ENCODE data around the gene PCNX3. TPM values are rescaled to one million over a fixed set of nuclear protein-coding genes. Genes with fewer than 3 reads are reported as not detected.
A peak's percentile ranks its signal among the peaks of the same experiment; 100 is the strongest.

Gene PCNX3
- total and polyA plus RNA-seq, 5 donors from 2014 or later, result 1.9 to 61.3 (median 2.5) TPM

GRCh38 chr11:65621460-65621859 is 5.9 kb downstream of the PCNX3 start:
- peaks cover 16% of the 10 kb centered on the region for H3K4me1 ChIP-seq (ENCODE audit: control insufficient read depth, insufficient read depth, low read length, poor library complexity, severe bottlenecking)
- H3K27me3 ChIP-seq (ENCODE audit: control insufficient read depth, insufficient read depth, low read length), result no peaks in the 10 kb centered on the region
- peaks cover 69% of the 10 kb centered on the region for H3K36me3 ChIP-seq (ENCODE audit: control insufficient read depth, insufficient read depth, low read length)
- peaks cover 1% of the 10 kb centered on the region for H3K27me3 Mint-ChIP-seq
- no peak overlapping the region for H3K27ac Mint-ChIP-seq
- no peaks in the 10 kb centered on the region for H3K9me3 ChIP-seq (ENCODE audit: control insufficient read depth in 2 of 2, low read length in 2 of 2)
- H3K4me1 Mint-ChIP-seq, result peaks cover 0 to 35% (median 17%) of the 10 kb centered on the region in 4 donors
- DNase-seq (no peak), ATAC-seq (ENCODE audit: low read depth in 2 of 2) (no peak)
- no peak overlapping the region for H3K4me3 ChIP-seq (ENCODE audit: low read depth, low read length)
- H3K9me3 Mint-ChIP-seq, result peaks cover 0 to 2% (median 0%) of the 10 kb centered on the region in 7 donors
- no peak overlapping the region for H3K27ac ChIP-seq (ENCODE audit: insufficient read depth, low read length, poor library complexity, severe bottlenecking)
- H3K36me3 Mint-ChIP-seq, result peaks cover 13% of the 10 kb centered on the region
- peak overlapping the region in 2 of 4 donors; percentile 27 to 75 for H3K4me3 Mint-ChIP-seq

- Histone ChIP-seq H3K9me3 (ENCODE audit: control insufficient read depth in 2 of 2, low read length in 2 of 2) (no peaks in the 10 kb centered on the region), H3K4me1 (ENCODE audit: control insufficient read depth, insufficient read depth, low read length, poor library complexity, severe bottlenecking) (peaks cover 10% of the 10 kb centered on the region), H3K27ac (ENCODE audit: insufficient read depth, low read length, poor library complexity, severe bottlenecking) (no peak overlapping the region), H3K4me3 (ENCODE audit: low read depth, low read length) (no peak overlapping the region), H3K36me3 (ENCODE audit: control insufficient read depth, insufficient read depth, low read length) (peaks cover 74% of the 10 kb centered on the region), H3K27me3 (ENCODE audit: control insufficient read depth, insufficient read depth, low read length) (no peaks in the 10 kb centered on the region)
- Mint-ChIP-seq H3K4me1 (peaks cover 0 to 29% (median 11%) of the 10 kb centered on the region in 4 donors), H3K27ac (peak overlapping the region in 1 of 3 donors; percentile 6), H3K27me3 (no peaks in the 10 kb centered on the region), H3K4me3 (peak overlapping the region in 1 of 4 donors; percentile 75), H3K9me3 (peaks cover 0 to 2% (median 0%) of the 10 kb centered on the region in 7 donors), H3K36me3 (peaks cover 11% of the 10 kb centered on the region)
- DNase-seq, result no peak
- no peak for ATAC-seq (ENCODE audit: low read depth in 2 of 2)
Measured at GRCh38 chr11:65622011-65622410, 6.4 kb downstream of the PCNX3 start.

- Mint-ChIP-seq H3K4me3 (peak overlapping the region in 1 of 4 donors; percentile 44), H3K4me1 (peaks cover 0 to 23% (median 9%) of the 10 kb centered on the region in 4 donors), H3K36me3 (peaks cover 11% of the 10 kb centered on the region), H3K9me3 (peaks cover 0 to 2% (median 0%) of the 10 kb centered on the region in 7 donors), H3K27me3 (no peaks in the 10 kb centered on the region), H3K27ac (peak overlapping the region in 1 of 3 donors; percentile 48)
- no peak overlapping the region for H3K27ac ChIP-seq (ENCODE audit: insufficient read depth, low read length, poor library complexity, severe bottlenecking)
- no peaks in the 10 kb centered on the region for H3K4me1 ChIP-seq (ENCODE audit: control insufficient read depth, insufficient read depth, low read length, poor library complexity, severe bottlenecking)
- peaks cover 78% of the 10 kb centered on the region for H3K36me3 ChIP-seq (ENCODE audit: control insufficient read depth, insufficient read depth, low read length)
- no peak overlapping the region for H3K4me3 ChIP-seq (ENCODE audit: low read depth, low read length)
- H3K27me3 ChIP-seq (ENCODE audit: control insufficient read depth, insufficient read depth, low read length), result no peaks in the 10 kb centered on the region
- DNase-seq (no peak), ATAC-seq (ENCODE audit: low read depth in 2 of 2) (no peak)
- no peaks in the 10 kb centered on the region for H3K9me3 ChIP-seq (ENCODE audit: control insufficient read depth in 2 of 2, low read length in 2 of 2)
Measured at GRCh38 chr11:65623177-65623576, 7.6 kb downstream of the PCNX3 start.

- H3K27ac ChIP-seq (ENCODE audit: insufficient read depth, low read length, poor library complexity, severe bottlenecking), result no peak overlapping the region
- peak overlapping the region in 1 of 3 donors; percentile 79 for H3K27ac Mint-ChIP-seq
- H3K36me3 Mint-ChIP-seq, result peaks cover 11% of the 10 kb centered on the region
- H3K4me3 Mint-ChIP-seq, result no peak overlapping the region
- DNase-seq (no peak), ATAC-seq (ENCODE audit: low read depth in 2 of 2) (no peak)
- H3K4me1 Mint-ChIP-seq, result peaks cover 0 to 19% (median 9%) of the 10 kb centered on the region in 4 donors
- peaks cover 77% of the 10 kb centered on the region for H3K36me3 ChIP-seq (ENCODE audit: control insufficient read depth, insufficient read depth, low read length)
- no peak overlapping the region for H3K4me3 ChIP-seq (ENCODE audit: low read depth, low read length)
- H3K27me3 Mint-ChIP-seq, result no peaks in the 10 kb centered on the region
- H3K4me1 ChIP-seq (ENCODE audit: control insufficient read depth, insufficient read depth, low read length, poor library complexity, severe bottlenecking), result no peaks in the 10 kb centered on the region
- peaks cover 0 to 2% (median 0%) of the 10 kb centered on the region in 7 donors for H3K9me3 Mint-ChIP-seq
- H3K27me3 ChIP-seq (ENCODE audit: control insufficient read depth, insufficient read depth, low read length), result no peaks in the 10 kb centered on the region
- no peaks in the 10 kb centered on the region for H3K9me3 ChIP-seq (ENCODE audit: control insufficient read depth in 2 of 2, low read length in 2 of 2)
Measured at GRCh38 chr11:65623852-65624616, 8.5 kb downstream of the PCNX3 start.

GRCh38 chr11:65624931-65625627 is 9.5 kb downstream of the PCNX3 start:
- H3K27me3 Mint-ChIP-seq, result no peaks in the 10 kb centered on the region
- no peak overlapping the region for H3K4me3 ChIP-seq (ENCODE audit: low read depth, low read length)
- H3K36me3 Mint-ChIP-seq, result peaks cover 7% of the 10 kb centered on the region
- no peak overlapping the region for H3K4me3 Mint-ChIP-seq
- no peaks in the 10 kb centered on the region for H3K4me1 ChIP-seq (ENCODE audit: control insufficient read depth, insufficient read depth, low read length, poor library complexity, severe bottlenecking)
- no peak overlapping the region for H3K27ac Mint-ChIP-seq
- peaks cover 0 to 12% (median 7%) of the 10 kb centered on the region in 4 donors for H3K4me1 Mint-ChIP-seq
- H3K9me3 Mint-ChIP-seq, result peaks cover 0 to 2% (median 0%) of the 10 kb centered on the region in 7 donors
- peaks cover 79% of the 10 kb centered on the region for H3K36me3 ChIP-seq (ENCODE audit: control insufficient read depth, insufficient read depth, low read length)
- no peaks in the 10 kb centered on the region for H3K27me3 ChIP-seq (ENCODE audit: control insufficient read depth, insufficient read depth, low read length)
- H3K9me3 ChIP-seq (ENCODE audit: control insufficient read depth in 2 of 2, low read length in 2 of 2), result no peaks in the 10 kb centered on the region
- no peak for DNase-seq
- H3K27ac ChIP-seq (ENCODE audit: insufficient read depth, low read length, poor library complexity, severe bottlenecking), result no peak overlapping the region
- ATAC-seq (ENCODE audit: low read depth in 2 of 2), result no peak

- Histone ChIP-seq H3K4me3 (ENCODE audit: low read depth, low read length) (no peak overlapping the region), H3K27me3 (ENCODE audit: control insufficient read depth, insufficient read depth, low read length) (no peaks in the 10 kb centered on the region), H3K9me3 (ENCODE audit: control insufficient read depth in 2 of 2, low read length in 2 of 2) (no peaks in the 10 kb centered on the region), H3K27ac (ENCODE audit: insufficient read depth, low read length, poor library complexity, severe bottlenecking) (no peak overlapping the region), H3K36me3 (ENCODE audit: control insufficient read depth, insufficient read depth, low read length) (peaks cover 82% of the 10 kb centered on the region), H3K4me1 (ENCODE audit: control insufficient read depth, insufficient read depth, low read length, poor library complexity, severe bottlenecking) (no peaks in the 10 kb centered on the region)
- Mint-ChIP-seq H3K9me3 (peaks cover 0 to 2% (median 0%) of the 10 kb centered on the region in 7 donors), H3K27me3 (no peaks in the 10 kb centered on the region), H3K4me3 (peak overlapping the region in 1 of 4 donors; percentile 54), H3K36me3 (peaks cover 7% of the 10 kb centered on the region), H3K4me1 (peaks cover 0 to 12% (median 7%) of the 10 kb centered on the region in 4 donors), H3K27ac (peak overlapping the region in 2 of 3 donors; percentile 62 to 71)
- DNase-seq (peak; percentile 21 to 64 (median 63)), ATAC-seq (ENCODE audit: low read depth in 2 of 2) (peak; percentile 54 to 60)
Measured at GRCh38 chr11:65625628-65626342, 10.2 kb downstream of the PCNX3 start.

- ATAC-seq (ENCODE audit: low read depth in 2 of 2) (no peak), DNase-seq (no peak)
- Mint-ChIP-seq H3K9me3 (peaks cover 0 to 2% (median 0%) of the 10 kb centered on the region in 7 donors), H3K4me3 (no peak overlapping the region), H3K27ac (no peak overlapping the region), H3K36me3 (peaks cover 10% of the 10 kb centered on the region), H3K27me3 (no peaks in the 10 kb centered on the region), H3K4me1 (peaks cover 0 to 12% (median 5%) of the 10 kb centered on the region in 4 donors)
- Histone ChIP-seq H3K27ac (ENCODE audit: insufficient read depth, low read length, poor library complexity, severe bottlenecking) (no peak overlapping the region), H3K36me3 (ENCODE audit: control insufficient read depth, insufficient read depth, low read length) (peaks cover 81% of the 10 kb centered on the region), H3K9me3 (ENCODE audit: control insufficient read depth in 2 of 2, low read length in 2 of 2) (no peaks in the 10 kb centered on the region), H3K4me1 (ENCODE audit: control insufficient read depth, insufficient read depth, low read length, poor library complexity, severe bottlenecking) (no peaks in the 10 kb centered on the region), H3K4me3 (ENCODE audit: low read depth, low read length) (no peak overlapping the region), H3K27me3 (ENCODE audit: control insufficient read depth, insufficient read depth, low read length) (no peaks in the 10 kb centered on the region)
Measured at GRCh38 chr11:65627202-65627601, 11.6 kb downstream of the PCNX3 start.

Data from CD4-positive, CD25-positive, alpha-beta regulatory T cell (primary cell).